Activated T-helper 17 cell treated with anti-CD3 and anti-CD28 coated beads, Interleukin-2, amount 50 U/mL, for 72 hours (primary cell): ENCODE results near the gene TNFRSF21. TPM values are rescaled to one million over a fixed set of nuclear protein-coding genes. Genes with fewer than 3 reads are reported as not detected.

ENCODE experiments used
- ATAC-seq: fragments of 150-1000 bp; cut with Tn5 transposase; replicated peaks from 2 replicates; pipeline ENCODE4 v1.10.0; 2021; ENCODE audit warnings: mild to moderate bottlenecking, moderate library complexity
- H3K27ac Mint-ChIP-seq: one replicate; pipeline ENCODE4 v1.8.0; 2022; ENCODE audit warnings: mixed read lengths
- H3K27me3 Mint-ChIP-seq: one replicate; pipeline ENCODE4 v1.8.0; 2022; ENCODE audit warnings: mixed read lengths
- H3K36me3 Mint-ChIP-seq: one replicate; pipeline ENCODE4 v1.8.0; 2022; ENCODE audit warnings: low read depth, mild to moderate bottlenecking, mixed read lengths
- H3K4me1 Mint-ChIP-seq: one replicate; pipeline ENCODE4 v1.8.0; 2022; ENCODE audit warnings: mixed read lengths
- H3K4me3 Mint-ChIP-seq: one replicate; pipeline ENCODE4 v1.8.0; 2022; ENCODE audit warnings: mild to moderate bottlenecking, mixed read lengths
- H3K9me3 Mint-ChIP-seq: one replicate; pipeline ENCODE4 v1.8.0; 2022; ENCODE audit warnings: mixed read lengths
- total RNA-seq, 2 donors: library from RNA; stranded (reverse); gene quantifications; one replicate each; pipeline ENCODE4 v1.2.3, GENCODE V29; 2022

The TNFRSF21 gene
- total RNA-seq, 2 donors from 2014 or later = 0.41 to 0.74 TPM

GRCh38 chr6:47187893-47188587 is 121.7 kb downstream of the TNFRSF21 start:
- Mint-ChIP-seq H3K4me1 (no peaks in the 10 kb centered on the region), H3K9me3 (peaks cover 5% of the 10 kb centered on the region), H3K4me3 (no peak overlapping the region), H3K27ac (no peak overlapping the region), H3K36me3 (no peaks in the 10 kb centered on the region), H3K27me3 (peaks cover 13% of the 10 kb centered on the region)
- no peak for ATAC-seq

GRCh38 chr6:47187113-47187512 is 122.6 kb downstream of the TNFRSF21 start:
- no peaks in the 10 kb centered on the region for H3K4me1 Mint-ChIP-seq
- peaks cover 5% of the 10 kb centered on the region for H3K9me3 Mint-ChIP-seq
- peaks cover 13% of the 10 kb centered on the region for H3K27me3 Mint-ChIP-seq
- H3K4me3 Mint-ChIP-seq = no peak overlapping the region
- ATAC-seq = no peak
- H3K36me3 Mint-ChIP-seq = no peaks in the 10 kb centered on the region
- H3K27ac Mint-ChIP-seq = no peak overlapping the region

- Mint-ChIP-seq H3K9me3 (no peaks in the 10 kb centered on the region), H3K27ac (no peak overlapping the region), H3K4me3 (no peak overlapping the region), H3K36me3 (no peaks in the 10 kb centered on the region), H3K4me1 (no peaks in the 10 kb centered on the region), H3K27me3 (peaks cover 13% of the 10 kb centered on the region)
- no peak for ATAC-seq
Observed at GRCh38 chr6:47182291-47182957, 127.3 kb downstream of the TNFRSF21 start.

DNA sequence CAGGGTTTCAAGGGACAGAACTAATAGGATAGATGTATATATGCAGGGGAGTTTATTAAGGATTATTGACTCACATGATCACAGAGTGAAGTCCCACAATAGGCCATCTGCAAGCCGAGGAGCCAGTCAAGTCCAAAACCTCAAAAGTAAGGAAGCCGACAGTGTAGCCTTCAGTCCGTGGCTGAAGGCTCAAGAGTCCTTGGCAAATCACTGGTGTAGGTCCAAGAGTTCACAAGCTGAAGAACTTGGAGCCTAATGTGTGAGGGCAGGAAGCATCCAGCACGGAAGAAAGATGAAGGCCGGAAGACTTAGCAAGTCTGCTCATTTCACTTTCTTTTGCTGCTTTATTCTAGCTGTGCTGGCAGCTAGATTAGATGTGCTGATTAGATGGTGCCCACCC is 128.0 kb downstream of the TNFRSF21 start:
- Mint-ChIP-seq H3K36me3 (no peaks in the 10 kb centered on the region), H3K27ac (no peak overlapping the region), H3K4me1 (no peaks in the 10 kb centered on the region), H3K9me3 (no peaks in the 10 kb centered on the region), H3K4me3 (no peak overlapping the region), H3K27me3 (peaks cover 12% of the 10 kb centered on the region)
- ATAC-seq = no peak

Other genes starting within 250 kb of the TNFRSF21 start
- 10 to 100 TPM; 23.2 to 28.8 TPM for gene CD2AP, start 167.9 kb upstream of the TNFRSF21 start, total RNA-seq